NCI-H2171 (cell line): Measurements from ENCODE around the gene TMEM271.

Source experiments
- DNase-seq: peaks from one replicate; lab custom pipeline; 2025; lab: John Stamatoyannopoulos, UW

The TMEM271 gene, protein sequence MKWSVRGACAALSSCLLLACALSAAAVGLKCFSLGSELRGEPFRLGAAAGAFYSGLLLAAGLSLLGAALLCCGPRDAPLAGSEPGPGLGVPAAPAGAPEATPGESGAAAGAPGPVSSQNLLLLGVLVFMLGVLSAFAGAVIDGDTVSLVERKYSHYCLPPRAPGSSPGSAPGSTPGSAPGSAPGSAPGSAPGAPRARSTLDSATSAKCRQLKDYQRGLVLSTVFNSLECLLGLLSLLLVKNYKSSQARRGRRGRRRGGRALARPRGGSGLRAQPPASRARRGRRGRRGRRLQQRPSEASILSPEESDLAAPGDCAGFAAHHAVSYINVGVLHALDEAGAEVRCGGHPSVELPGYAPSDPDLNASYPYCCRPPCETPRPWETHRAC

DNA sequence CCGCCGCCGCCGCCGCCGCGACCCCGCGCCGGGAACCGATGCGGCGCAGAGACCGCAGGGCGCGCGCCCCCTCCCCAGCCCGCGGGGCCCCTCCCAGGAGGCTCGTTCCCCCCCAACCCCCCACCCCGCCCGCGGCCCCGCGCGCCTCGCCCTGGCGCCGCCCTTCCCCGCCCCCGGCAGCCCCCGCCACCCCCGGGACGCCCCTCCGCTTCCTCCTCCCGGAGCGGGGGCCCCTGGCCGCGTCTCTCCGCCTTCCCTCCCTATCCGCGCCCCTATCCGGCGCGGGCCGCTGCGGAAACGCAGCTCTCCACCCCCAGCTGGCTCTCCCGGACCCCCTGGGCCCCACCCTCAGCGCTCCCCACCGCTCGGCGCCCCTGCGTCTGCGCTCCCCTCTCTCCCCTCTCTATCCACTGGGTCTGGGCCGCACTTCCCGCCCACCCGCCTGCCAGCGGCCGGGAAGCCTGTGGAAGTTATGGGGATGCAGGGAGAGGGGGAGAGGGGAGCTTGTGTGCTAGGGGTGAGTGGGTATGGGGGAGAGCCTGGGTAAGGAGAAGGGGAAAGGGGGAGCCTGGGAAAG lies at the start of gene TMEM271:
TMEM271 (minus strand) TSS at position 51 of the 577 bp plus-strand sequence. CDS start 233 bp downstream, outside the sequence.
- no peak for DNase-seq

DNA sequence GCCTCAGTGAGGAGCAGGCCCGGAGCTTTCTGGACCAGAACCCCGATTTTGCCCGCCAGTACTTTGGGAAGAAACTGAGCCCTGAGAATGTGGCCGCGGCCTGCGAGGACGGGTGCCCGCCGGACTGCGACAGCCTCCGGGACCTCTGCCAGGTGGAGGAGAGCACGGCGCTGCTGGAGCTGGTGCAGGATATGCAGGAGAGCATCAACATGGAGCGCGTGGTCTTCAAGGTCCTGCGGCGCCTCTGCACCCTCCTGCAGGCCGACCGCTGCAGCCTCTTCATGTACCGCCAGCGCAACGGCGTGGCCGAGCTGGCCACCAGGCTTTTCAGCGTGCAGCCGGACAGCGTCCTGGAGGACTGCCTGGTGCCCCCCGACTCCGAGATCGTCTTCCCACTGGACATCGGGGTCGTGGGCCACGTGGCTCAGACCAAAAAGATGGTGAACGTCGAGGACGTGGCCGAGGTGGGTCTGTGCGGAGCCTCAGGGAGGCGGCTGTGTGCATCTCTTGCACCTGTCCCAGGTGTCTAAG lies 49.6 kb upstream of the TMEM271 start:
- no peak for DNase-seq

DNA sequence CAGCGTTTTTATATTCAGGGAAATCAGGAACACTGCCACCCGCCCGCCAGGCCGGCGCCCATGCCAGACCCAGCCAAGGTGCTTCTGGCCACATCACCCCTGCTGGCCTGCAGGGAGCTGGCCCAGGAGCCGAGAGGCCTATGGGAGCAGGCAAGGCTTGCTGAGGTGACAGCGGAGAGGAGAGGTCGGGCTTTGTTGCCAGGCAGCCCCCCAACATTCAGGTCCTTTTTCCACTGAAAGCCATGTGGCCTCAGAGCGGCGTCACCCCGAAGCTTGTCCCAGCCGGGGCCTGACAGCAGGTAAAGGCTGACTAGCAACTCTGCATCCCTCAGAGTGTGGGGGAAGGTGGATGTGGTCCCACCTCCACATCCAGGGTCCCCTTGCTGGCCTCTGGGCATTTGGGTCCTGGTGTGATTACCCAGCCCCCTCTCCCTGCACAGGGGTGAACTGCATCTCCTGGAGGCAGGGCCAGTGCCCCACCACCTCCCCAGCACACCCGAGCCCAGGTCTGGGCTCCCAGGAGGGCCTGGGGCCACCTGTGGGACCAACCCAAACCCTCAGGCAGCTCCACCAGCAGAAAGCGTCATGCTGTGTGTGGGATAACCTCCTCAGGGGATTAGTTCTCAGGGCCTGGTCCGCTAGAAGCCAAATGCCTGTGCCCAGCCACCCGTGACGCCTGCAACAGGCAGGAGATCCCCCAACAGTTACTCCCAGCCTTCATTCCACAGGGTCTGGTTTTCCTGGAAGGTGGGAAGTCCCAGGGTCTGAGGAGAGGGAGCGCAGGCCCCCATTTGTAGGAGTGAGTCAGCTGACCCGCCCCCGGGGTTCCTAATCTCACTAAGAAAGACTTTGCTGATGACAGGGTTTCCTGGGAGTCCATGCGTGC lies 48.9 kb upstream of the TMEM271 start, which contains the start of gene PDE6B:
PDE6B (plus strand) TSS at position 869 of the 886 bp plus-strand sequence. CDS start 54 bp downstream, outside the sequence.
- DNase-seq: no peak

DNA sequence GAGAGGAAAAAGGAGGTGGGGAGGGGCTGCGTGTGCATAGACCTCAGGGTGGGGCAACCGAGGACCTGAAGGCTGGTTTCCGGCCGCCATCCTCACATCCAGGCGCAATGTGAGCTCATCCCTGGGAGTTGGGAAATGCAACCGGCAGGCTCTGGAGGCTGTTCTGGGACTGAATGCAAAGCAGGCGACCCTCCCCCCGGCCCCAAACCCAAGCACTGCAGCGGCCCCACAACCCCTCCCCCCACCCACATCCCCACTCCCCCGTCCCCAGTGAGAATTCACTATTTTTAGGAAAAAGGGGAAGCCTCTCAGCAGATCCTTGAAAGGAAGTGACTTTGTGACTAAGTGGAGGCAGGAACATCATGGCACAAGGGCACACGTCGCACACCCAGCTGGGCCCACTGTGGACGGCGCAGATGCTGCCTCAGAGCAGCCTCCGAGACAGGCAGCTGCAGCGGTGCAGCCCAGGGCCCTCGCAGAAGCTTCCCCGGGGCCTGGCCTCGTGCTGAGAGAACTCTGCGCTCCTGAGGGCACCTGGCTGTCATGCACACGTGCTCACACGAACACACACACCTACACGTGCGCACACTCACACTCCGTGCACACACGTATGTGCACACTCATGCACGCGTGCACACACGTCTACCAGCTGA lies 47.9 kb upstream of the TMEM271 start:
- no peak for DNase-seq

DNA sequence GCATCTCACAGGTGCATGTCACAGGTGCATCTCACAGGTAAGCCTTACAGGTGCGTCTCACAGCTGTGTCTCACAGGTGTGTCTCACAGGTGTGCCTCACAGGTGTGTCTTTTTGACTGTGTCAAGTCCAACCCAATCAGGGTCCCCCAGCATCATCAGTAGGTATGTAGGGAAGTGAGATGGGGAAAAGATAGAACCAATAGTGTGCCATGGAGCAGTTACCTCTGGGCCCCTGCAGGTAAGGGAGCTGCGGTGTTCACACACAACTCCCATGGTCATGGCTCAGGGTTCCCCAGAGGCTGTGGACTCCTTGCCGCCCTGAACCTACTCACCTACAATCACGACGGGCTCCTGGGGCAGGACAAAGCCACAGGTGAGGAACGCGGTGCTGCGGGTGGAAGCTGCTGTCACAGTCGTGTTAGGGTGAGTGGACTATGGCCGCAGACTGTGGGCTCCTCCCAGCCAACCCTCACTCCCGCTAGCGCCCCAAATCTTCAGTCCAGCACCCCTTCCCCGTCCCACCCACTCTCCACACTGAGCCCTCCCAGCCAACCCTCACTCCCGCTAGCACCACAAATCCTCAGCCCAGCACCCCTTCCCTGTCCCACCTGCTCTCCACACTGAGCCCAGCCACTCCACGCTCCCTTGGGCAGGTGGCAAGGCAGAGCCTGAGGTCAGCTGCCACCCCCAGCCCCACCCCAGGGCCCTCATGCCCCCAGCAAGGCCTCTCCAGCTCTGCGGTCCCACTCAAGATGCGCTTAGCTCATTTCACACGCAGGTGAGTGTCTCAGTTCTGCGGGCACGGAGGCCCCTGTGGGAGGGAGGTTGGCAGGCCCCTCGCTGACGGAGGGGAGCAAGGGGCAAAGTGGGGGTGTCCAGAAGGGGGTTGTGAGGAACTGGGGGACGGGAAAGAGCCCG lies 47.2 kb upstream of the TMEM271 start:
- no peak for DNase-seq

DNA sequence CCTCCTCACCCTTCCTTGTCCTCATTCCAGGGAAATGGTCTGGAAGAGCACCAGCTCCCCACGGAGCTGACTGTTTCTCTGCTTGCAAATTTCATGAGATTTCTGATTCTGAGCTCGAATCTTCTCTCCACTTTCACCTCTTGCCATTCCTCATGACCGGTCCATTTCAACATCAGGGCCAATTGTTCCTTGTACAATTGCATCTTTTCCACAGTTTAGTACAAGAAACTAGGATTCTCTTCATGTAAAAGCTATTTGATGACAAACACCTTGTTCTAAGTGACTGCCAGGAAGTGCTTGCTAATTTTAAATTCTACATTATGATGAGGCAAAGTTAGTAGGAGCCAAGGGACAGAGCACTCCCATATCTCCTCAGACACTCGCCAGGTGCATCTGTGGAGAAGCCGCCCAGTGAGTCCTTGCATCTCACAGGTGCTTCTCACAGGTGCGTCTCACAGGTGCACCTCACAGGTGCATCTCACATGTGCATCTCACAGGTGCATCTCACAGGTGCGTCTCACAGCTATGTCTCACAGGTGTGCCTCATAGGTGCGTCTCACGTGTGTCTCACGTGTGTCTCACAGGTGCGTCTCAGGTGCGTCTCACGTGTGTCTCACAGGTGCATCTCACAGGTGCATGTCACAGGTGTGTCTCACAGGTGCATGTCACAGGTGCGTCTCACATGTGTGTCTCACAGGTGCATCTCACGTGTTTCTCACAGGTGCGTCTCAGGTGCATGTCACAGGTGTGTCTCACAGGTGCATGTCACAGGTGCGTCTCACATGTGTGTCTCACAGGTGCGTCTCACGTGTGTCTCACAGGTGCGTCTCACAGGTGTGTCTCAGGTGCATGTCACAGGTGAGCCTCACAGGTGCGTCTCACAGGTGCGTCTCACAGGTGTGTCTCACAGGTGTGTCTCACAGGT lies 46.2 kb upstream of the TMEM271 start:
- DNase-seq: no peak

DNA sequence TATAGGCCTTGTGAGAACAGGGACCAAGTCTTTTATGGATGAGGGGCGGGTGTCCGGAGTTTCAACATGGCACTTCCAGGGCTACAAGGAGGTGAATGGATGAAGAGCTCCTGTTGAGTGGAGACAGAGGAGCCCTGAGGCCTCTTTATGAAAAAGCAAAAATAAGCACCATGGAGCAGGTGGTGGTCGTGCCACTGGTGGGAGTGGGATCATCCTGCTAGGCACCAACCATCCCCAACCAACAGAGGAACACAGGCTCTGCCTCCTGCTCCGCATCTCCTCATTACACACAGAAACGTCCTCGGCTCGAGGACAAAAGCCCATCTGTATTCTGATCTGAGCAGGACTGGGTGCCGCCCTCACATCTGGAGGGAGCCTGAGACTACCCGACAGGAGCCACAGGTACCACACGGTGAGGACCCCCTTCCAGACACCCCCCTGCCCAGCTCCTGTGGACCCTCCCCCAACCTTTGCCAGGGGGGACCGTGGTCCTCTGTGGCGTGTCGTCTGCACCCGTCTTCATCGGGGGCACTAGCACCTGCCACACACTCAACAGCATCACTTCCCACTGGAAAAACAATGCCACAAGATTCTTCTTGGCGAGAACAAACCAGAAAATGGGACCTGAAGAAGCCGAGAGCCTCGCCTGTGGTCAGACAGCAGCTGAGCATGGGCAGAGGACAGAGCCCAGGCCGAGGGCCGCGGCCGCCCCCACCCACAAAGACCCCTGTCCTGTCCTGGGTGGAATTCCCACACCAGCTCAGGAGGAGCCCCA lies 45.4 kb upstream of the TMEM271 start:
- DNase-seq: no peak

DNA sequence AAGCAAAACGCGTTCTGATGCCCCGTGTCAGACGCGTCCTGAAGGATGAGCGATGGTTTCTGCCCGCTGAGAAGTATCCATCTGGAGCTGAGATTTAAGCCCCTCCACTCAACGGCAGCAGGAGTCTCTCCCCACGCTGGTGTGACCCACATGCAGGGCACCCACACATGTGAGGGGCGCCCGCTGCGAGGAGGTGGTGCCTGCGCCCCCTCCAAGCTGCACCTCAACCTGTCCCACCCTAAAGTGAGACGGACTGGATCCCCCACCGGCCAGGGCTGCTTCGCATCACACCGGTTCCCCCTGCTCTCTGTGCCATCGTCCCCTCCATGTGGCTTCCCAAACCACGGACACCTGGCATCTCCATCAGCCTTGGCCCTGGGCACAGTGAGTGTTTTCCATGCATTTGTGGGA lies 44.8 kb upstream of the TMEM271 start:
- DNase-seq: no peak

DNA sequence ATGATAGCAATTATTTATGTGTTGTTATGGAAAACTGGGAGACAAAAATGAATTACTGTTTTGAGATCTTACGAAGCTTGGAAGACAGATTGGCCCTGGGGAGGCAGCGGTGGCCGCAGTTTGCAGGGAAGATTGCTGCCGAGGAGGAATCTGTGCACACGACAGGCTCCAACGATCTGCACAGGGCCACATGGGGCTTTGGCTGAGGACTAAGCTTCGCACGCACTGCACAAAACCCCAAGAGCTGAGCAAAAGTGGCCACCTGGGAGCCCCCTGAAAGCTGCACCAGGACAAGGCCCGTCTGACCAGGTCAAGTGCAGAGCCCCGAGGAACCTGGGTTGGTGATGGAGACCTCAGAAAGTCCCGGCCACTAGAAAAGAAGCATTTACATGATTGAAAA lies 44.1 kb upstream of the TMEM271 start:
- DNase-seq: no peak

DNA sequence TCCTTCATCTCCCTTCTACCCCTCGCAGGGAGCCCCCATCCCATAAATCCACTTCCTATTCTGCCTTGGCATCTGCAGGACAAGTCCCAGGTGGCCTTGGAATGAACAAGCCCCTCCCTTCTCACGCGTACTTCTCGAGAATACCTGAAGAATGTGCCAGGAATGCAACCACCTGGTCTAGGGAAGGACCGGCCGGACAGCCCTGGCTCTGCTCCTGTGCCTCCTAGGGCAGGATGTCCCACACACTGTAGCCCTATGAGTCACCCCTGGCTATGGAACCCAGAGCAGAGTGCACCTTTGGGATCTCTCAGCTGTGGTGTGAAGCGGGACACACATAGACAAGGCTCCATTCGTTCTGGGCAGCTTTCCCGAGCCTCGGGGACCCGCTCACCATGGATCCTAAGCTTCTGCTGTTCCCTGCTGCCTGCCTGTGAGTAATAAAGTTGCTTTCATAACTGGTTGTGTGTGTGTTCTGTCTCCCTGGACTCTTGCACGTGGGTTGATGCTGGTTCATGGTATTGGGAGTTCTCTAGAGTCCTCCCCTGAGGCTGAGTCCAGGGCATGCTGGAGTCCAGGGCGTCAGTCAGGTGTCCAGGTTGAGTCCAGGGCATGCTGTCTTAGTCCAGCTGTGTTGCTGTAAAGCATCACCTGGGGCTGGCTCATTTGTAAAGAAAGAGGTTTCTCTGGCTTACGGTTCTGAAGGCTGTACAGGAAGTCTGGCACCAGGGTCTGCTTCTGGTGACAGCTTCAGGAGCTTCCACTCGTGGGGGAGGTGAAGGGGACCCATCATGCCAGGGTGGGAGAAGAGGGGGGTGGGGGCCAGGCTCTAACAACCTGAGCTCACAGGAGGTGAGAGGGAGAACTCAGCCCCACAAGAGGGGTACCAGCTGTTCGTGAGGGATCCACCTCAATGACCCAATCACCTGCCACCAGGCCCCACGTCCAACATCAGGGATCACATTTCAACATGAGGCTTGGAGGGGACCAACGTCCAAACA lies 41.8 kb upstream of the TMEM271 start:
- DNase-seq: no peak

DNA sequence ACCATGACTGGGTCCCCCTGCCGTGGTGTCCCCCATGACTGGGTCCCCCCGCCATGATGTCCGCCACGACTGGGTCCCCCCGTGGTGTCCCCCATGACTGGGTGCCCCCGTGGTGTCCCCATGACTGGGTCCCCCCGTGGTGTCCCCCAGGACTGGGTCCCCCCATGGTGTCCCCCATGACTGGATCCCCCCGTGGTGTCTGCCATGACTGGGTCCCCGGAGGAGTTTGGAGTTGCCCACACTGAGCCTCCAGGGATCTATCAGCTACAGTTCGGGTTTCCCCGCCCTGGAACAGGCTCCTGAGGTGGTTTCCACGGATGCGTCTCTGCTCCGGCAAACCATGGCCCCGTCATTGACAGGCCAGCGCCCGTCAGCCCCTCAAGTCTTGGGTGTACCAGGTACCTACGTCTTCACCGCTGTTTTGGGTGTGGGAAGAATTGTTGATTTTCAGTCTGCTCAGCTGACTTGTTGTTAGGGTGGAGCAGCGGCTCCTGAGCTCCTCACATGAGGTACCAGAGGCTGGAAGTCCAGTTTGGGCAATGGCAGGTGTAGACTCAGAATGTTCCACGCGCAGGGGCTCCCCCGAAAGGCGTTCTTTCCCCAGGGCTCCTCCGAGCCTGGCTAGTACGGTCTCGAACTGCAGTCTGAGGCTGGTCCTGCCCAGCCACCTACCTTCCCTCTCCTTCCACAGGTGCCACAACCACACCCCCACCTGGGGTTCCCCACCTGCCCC lies 41.0 kb upstream of the TMEM271 start:
- no peak for DNase-seq

DNA sequence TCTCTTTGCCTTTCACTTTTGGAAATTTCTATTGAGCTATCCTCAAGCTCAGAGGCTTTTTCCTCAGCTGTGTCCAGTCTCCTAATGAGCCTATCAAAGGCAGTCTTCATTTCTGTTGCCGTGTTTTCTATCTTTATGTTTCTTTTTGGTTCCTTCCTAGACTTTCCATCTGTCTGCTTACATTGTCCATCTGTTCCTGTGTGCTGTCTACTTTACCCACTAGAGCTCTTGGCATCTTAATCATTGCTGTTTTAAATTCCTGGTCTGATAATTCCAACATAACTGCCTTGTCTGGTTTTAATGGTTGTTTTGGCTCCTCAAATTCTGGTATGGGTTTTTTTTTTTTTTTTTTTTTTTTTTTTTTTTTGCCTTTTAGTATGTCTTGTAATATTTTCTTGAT lies 40.0 kb upstream of the TMEM271 start:
- no peak for DNase-seq

DNA sequence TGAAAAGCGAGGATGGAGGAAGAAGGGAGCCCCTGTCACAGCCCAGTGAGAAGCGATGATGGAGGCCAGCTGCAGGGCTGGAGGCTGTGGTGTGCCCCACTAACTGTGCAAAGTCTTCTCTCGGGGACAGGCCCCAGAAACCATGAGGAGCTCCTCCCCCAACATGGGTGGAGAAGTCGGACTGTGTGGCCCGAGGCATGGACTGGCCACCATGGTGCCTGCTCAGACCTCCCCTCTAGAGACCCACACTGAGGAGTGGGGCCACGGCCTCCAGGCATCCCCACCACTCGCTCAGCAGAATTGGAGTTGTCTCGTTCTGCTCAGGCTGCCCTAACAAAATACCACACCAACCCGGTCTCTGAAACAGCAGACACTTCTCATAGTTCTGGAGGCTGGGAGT lies 37.0 kb upstream of the TMEM271 start:
- DNase-seq: no peak

DNA sequence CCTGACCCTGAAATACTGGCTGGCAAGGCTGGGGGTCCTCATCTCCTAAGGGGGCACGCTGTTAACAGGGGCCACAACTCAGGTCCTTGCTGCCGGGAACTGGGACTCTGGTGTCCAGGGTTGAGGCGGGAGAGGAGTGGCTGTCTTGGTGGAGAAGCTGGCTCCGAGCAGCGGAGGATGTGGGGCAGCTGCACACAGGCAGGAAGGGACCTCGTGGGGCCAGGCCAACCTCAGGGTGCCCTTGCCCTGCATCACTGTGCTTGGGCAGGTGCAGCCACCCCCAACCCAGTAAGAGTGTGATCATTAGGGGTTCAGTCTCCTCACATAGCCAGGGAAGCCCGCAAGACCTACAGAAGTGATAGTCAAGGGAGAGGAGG lies 36.6 kb upstream of the TMEM271 start:
- DNase-seq: no peak

DNA sequence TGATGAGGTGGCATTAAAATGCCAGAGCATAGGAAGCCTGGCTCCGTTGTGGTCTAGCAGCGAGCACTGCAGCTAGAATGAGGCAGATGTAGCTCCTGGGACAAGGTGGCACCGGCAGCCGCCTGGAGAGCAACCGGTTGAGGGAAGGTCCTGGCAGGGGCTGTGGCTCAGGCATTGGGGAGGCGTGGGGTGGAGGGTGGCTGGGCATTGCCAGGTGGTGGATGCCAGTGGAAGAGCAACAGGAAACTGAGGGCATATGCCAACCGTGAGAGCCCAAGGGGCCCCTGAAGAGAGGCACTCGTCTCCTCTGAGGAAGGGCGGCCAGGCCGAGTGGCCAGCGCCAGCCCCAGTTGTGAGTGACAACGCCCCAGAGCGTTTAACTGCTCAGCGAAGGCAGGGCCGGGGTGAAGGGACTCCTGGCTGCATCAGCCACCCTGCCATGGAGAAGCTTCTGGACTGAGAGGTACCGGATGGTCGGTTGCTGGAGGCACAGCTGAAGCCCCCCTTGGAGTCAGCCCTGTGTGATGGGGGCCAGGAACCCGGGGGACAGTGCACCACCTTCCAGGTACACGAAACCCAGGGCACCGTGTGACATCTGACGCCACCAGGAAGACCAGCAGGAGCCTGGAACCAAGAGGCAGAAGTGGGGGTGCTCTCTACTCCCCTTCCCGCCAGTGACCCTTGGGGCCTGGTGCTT lies 36.1 kb upstream of the TMEM271 start:
- DNase-seq: no peak
